ENCODE data around the gene TLCD3A.
"Not testable (repeated sequence)": the region's sequence is repeated elsewhere in the genome, so short reads cannot be mapped to it uniquely, and the experiment has no call there.

TLCD3A gene

GRCh38 chr17:751269-752001 lies 19.0 kb downstream of the TLCD3A start:
- H3K27me3 ChIP-seq (ENCODE audit: control insufficient read depth in 1 of 2, insufficient read depth in 2 of 2, low read length in 2 of 2) = no peaks in the 10 kb centered on the region
- H3K4me1 ChIP-seq (ENCODE audit: insufficient read depth, low read length) = peaks cover 21% of the 10 kb centered on the region
- peak overlapping the region; percentile 13 for H3K27ac ChIP-seq (ENCODE audit: low read depth, low read length)
- H3K9me3 ChIP-seq (ENCODE audit: low read length) = no peaks in the 10 kb centered on the region
- peaks cover 16% of the 10 kb centered on the region for H3K36me3 ChIP-seq (ENCODE audit: insufficient read depth, low read length)
- peak overlapping the region; percentile 6 for H3K9ac ChIP-seq (ENCODE audit: low read length)
- H3K4me3 ChIP-seq (ENCODE audit: low read depth in 1 of 2, low read length in 2 of 2) = peak overlapping the region; percentile 85 to 87

- Histone ChIP-seq H3K27me3 (ENCODE audit: control insufficient read depth in 1 of 2, insufficient read depth in 2 of 2, low read length in 2 of 2) (no peaks in the 10 kb centered on the region), H3K9ac (ENCODE audit: low read length) (peak within 1 kb of the TSS; percentile 6), H3K4me3 (ENCODE audit: low read depth in 1 of 2, low read length in 2 of 2) (peak within 1 kb of the TSS; percentile 85 to 87), H3K4me1 (ENCODE audit: insufficient read depth, low read length) (peaks cover 21% of the 10 kb centered on the region), H3K27ac (ENCODE audit: low read depth, low read length) (peak within 1 kb of the TSS; percentile 13), H3K9me3 (ENCODE audit: low read length) (no peaks in the 10 kb centered on the region), H3K36me3 (ENCODE audit: insufficient read depth, low read length) (peaks cover 10% of the 10 kb centered on the region)
Observed at GRCh38 chr17:752002-752619, 19.7 kb downstream of the TLCD3A start, which contains the start of gene GEMIN4. Gene GEMIN4 (minus strand): TSS chr17:752264. CDS start chr17:752142, 122 bp downstream.

GRCh38 chr17:752620-753219 lies 20.3 kb downstream of the TLCD3A start:
- peak overlapping the region; percentile 13 for H3K27ac ChIP-seq (ENCODE audit: low read depth, low read length)
- H3K4me1 ChIP-seq (ENCODE audit: insufficient read depth, low read length) = peaks cover 21% of the 10 kb centered on the region
- no peaks in the 10 kb centered on the region for H3K27me3 ChIP-seq (ENCODE audit: control insufficient read depth in 1 of 2, insufficient read depth in 2 of 2, low read length in 2 of 2)
- no peaks in the 10 kb centered on the region for H3K9me3 ChIP-seq (ENCODE audit: low read length)
- H3K36me3 ChIP-seq (ENCODE audit: insufficient read depth, low read length) = peaks cover 4% of the 10 kb centered on the region
- peak overlapping the region; percentile 6 for H3K9ac ChIP-seq (ENCODE audit: low read length)
- H3K4me3 ChIP-seq (ENCODE audit: low read depth in 1 of 2, low read length in 2 of 2) = peak overlapping the region; percentile 85 to 87

- H3K4me3 ChIP-seq (ENCODE audit: low read depth in 1 of 2, low read length in 2 of 2) = no peak overlapping the region
- no peaks in the 10 kb centered on the region for H3K27me3 ChIP-seq (ENCODE audit: control insufficient read depth in 1 of 2, insufficient read depth in 2 of 2, low read length in 2 of 2)
- H3K4me1 ChIP-seq (ENCODE audit: insufficient read depth, low read length) = peaks cover 21% of the 10 kb centered on the region
- H3K9me3 ChIP-seq (ENCODE audit: low read length) = no peaks in the 10 kb centered on the region
- H3K36me3 ChIP-seq (ENCODE audit: insufficient read depth, low read length) = no peaks in the 10 kb centered on the region
- H3K27ac ChIP-seq (ENCODE audit: low read depth, low read length) = no peak overlapping the region
- H3K9ac ChIP-seq (ENCODE audit: low read length) = no peak overlapping the region
Observed at GRCh38 chr17:753418-753817, 21.0 kb downstream of the TLCD3A start.

GRCh38 chr17:755319-755961 lies 23.0 kb downstream of the TLCD3A start:
- H3K9ac ChIP-seq (ENCODE audit: low read length); H3K36me3 ChIP-seq (ENCODE audit: insufficient read depth, low read length); H3K27ac ChIP-seq (ENCODE audit: low read depth, low read length); H3K9me3 ChIP-seq (ENCODE audit: low read length); H3K27me3 ChIP-seq (ENCODE audit: control insufficient read depth in 1 of 2, insufficient read depth in 2 of 2, low read length in 2 of 2); H3K4me3 ChIP-seq (ENCODE audit: low read depth in 1 of 2, low read length in 2 of 2): not testable (repeated sequence)
- peaks cover 11% of the 10 kb centered on the region for H3K4me1 ChIP-seq (ENCODE audit: insufficient read depth, low read length)

GRCh38 chr17:756010-756567 lies 23.7 kb downstream of the TLCD3A start:
- H3K9ac ChIP-seq (ENCODE audit: low read length); H3K27me3 ChIP-seq (ENCODE audit: control insufficient read depth in 1 of 2, insufficient read depth in 2 of 2, low read length in 2 of 2); H3K9me3 ChIP-seq (ENCODE audit: low read length); H3K4me1 ChIP-seq (ENCODE audit: insufficient read depth, low read length); H3K4me3 ChIP-seq (ENCODE audit: low read depth in 1 of 2, low read length in 2 of 2): not testable (repeated sequence)
- Histone ChIP-seq H3K36me3 (ENCODE audit: insufficient read depth, low read length) (peaks cover 11% of the 10 kb centered on the region), H3K27ac (ENCODE audit: low read depth, low read length) (peak overlapping the region; percentile 41)

- peaks cover 21% of the 10 kb centered on the region for H3K36me3 ChIP-seq (ENCODE audit: insufficient read depth, low read length)
- no peaks in the 10 kb centered on the region for H3K4me1 ChIP-seq (ENCODE audit: insufficient read depth, low read length)
- no peak overlapping the region for H3K9ac ChIP-seq (ENCODE audit: low read length)
- H3K9me3 ChIP-seq (ENCODE audit: low read length) = no peaks in the 10 kb centered on the region
- no peak overlapping the region for H3K4me3 ChIP-seq (ENCODE audit: low read depth in 1 of 2, low read length in 2 of 2)
- no peak overlapping the region for H3K27ac ChIP-seq (ENCODE audit: low read depth, low read length)
- H3K27me3 ChIP-seq (ENCODE audit: control insufficient read depth in 1 of 2, insufficient read depth in 2 of 2, low read length in 2 of 2) = no peaks in the 10 kb centered on the region
Observed at GRCh38 chr17:759964-760363, 27.6 kb downstream of the TLCD3A start.

GRCh38 chr17:760371-760770 lies 28.0 kb downstream of the TLCD3A start:
- no peak overlapping the region for H3K27ac ChIP-seq (ENCODE audit: low read depth, low read length)
- no peak overlapping the region for H3K4me3 ChIP-seq (ENCODE audit: low read depth in 1 of 2, low read length in 2 of 2)
- no peak overlapping the region for H3K9ac ChIP-seq (ENCODE audit: low read length)
- H3K9me3 ChIP-seq (ENCODE audit: low read length) = no peaks in the 10 kb centered on the region
- no peaks in the 10 kb centered on the region for H3K27me3 ChIP-seq (ENCODE audit: control insufficient read depth in 1 of 2, insufficient read depth in 2 of 2, low read length in 2 of 2)
- H3K36me3 ChIP-seq (ENCODE audit: insufficient read depth, low read length) = peaks cover 25% of the 10 kb centered on the region
- no peaks in the 10 kb centered on the region for H3K4me1 ChIP-seq (ENCODE audit: insufficient read depth, low read length)

GRCh38 chr17:767076-767475 lies 34.7 kb downstream of the TLCD3A start:
- H3K9ac ChIP-seq (ENCODE audit: low read length) = no peak overlapping the region
- no peaks in the 10 kb centered on the region for H3K4me1 ChIP-seq (ENCODE audit: insufficient read depth, low read length)
- no peak overlapping the region for H3K4me3 ChIP-seq (ENCODE audit: low read depth in 1 of 2, low read length in 2 of 2)
- no peak overlapping the region for H3K27ac ChIP-seq (ENCODE audit: low read depth, low read length)
- H3K27me3 ChIP-seq (ENCODE audit: control insufficient read depth in 1 of 2, insufficient read depth in 2 of 2, low read length in 2 of 2) = no peaks in the 10 kb centered on the region
- peaks cover 45% of the 10 kb centered on the region for H3K36me3 ChIP-seq (ENCODE audit: insufficient read depth, low read length)
- H3K9me3 ChIP-seq (ENCODE audit: low read length) = no peaks in the 10 kb centered on the region

GRCh38 chr17:773016-773415 lies 40.6 kb downstream of the TLCD3A start:
- H3K36me3 ChIP-seq (ENCODE audit: insufficient read depth, low read length) = peaks cover 71% of the 10 kb centered on the region
- no peaks in the 10 kb centered on the region for H3K9me3 ChIP-seq (ENCODE audit: low read length)
- no peak overlapping the region for H3K27ac ChIP-seq (ENCODE audit: low read depth, low read length)
- no peak overlapping the region for H3K9ac ChIP-seq (ENCODE audit: low read length)
- no peak overlapping the region for H3K4me3 ChIP-seq (ENCODE audit: low read depth in 1 of 2, low read length in 2 of 2)
- no peaks in the 10 kb centered on the region for H3K27me3 ChIP-seq (ENCODE audit: control insufficient read depth in 1 of 2, insufficient read depth in 2 of 2, low read length in 2 of 2)
- no peaks in the 10 kb centered on the region for H3K4me1 ChIP-seq (ENCODE audit: insufficient read depth, low read length)

All from muscle layer of colon (tissue), 2 donors.